Psoas muscle (tissue), 8 donors: Measurements from ENCODE around the gene ASAP3. TPM values are rescaled to one million over a fixed set of nuclear protein-coding genes. Genes with fewer than 3 reads are reported as not detected.
A peak's percentile ranks its signal among the peaks of the same experiment; 100 is the strongest.

Experiments used
- ATAC-seq, 4 donors: fragments of 200-7000 bp; cut with Tn5 transposase; one replicate each; pipeline ENCODE4 v1.9.1; 2020; ENCODE audit warnings: moderate library complexity in 3 of 4, mild to moderate bottlenecking in 2 of 4
- DNase-seq, 2 donors: peaks; one replicate each; pipeline ENCODE4 v3.0.0-alpha.2; 2020
- H3K27ac ChIP-seq: fragments of 200-600 bp; one replicate; pipeline ENCODE4 v1.8.0; 2022
- H3K27me3 ChIP-seq, 3 donors: fragments of 200-600 bp in 1 of 3; one replicate each; pipeline versions ENCODE4 v1.6.1 to v1.8.0; 2013 to 2022; ENCODE audit warnings: low read length in 2 of 3, mild to moderate bottlenecking in 2 of 3, moderate library complexity in 1 of 3; ENCODE audit not compliant: insufficient read depth in 3 of 3
- H3K36me3 ChIP-seq, 2 donors: fragments of 200-600 bp in 1 of 2; one replicate each; pipeline versions ENCODE4 v1.6.1 to v1.8.0; 2013 to 2022; ENCODE audit warnings: low read depth in 1 of 2, mild to moderate bottlenecking in 1 of 2, moderate library complexity in 1 of 2; ENCODE audit not compliant: insufficient read depth in 1 of 2
- H3K4me1 ChIP-seq: fragments of 200-600 bp; one replicate; pipeline ENCODE4 v1.8.0; 2022
- H3K4me3 ChIP-seq: fragments of 200-600 bp; one replicate; pipeline ENCODE4 v1.8.0; 2022; ENCODE audit warnings: mild to moderate bottlenecking
- H3K9me3 ChIP-seq: fragments of 200-600 bp; one replicate; pipeline ENCODE4 v1.8.0; 2022
- WGBS, 3 donors: extraction: QIAGEN DNeasy Blood & Tissue Kit; methylation state at CpG; one replicate each; pipeline versions ENCODE4 v1.1.6 to v1.1.7; 2013; 5-methylcytosine and 5-hydroxymethylcytosine counted together
- intact Hi-C, 2 donors: fragments of 100-400 bp; cut with DNase I; formaldehyde crosslinking; loops; one replicate each; pipeline versions ENCODE4 v1.11.0 to v1.14.2; 2022
- polyA plus RNA-seq, 3 donors: library from polyadenylated mRNA; stranded (reverse); fragments of 200-250 nt; gene quantifications; one replicate each; pipeline ENCODE4 v1.2.3, GENCODE V29; 2013
- total RNA-seq, 4 donors: library from RNA; stranded (reverse); fragmentation: NEBNext Ultra II Directional in 2 of 4; extraction: Animal tissue kit (Norgen Biotek cat#: 25700) in 2 of 4; gene quantifications; one replicate each; pipeline versions ENCODE4 v1.2.1 to v1.2.4, GENCODE V29; 2021 to 2023
- TF ChIP-seq, protein P1 (sequence below): fragments of 200-600 bp; IDR thresholded peaks from one replicate; pipeline ENCODE4 v1.8.0; 2022; ENCODE audit warnings: antibody characterized with exemption
- donor health status: healthy with polysubstance abuse.
- donor health status: DM: no; HTN: no; CAD: no; lungs with moderate emphysema.
- donor health status: Bipolar disorder and iron deficiency.
- donor health status: healthy.
- donor health status: DM: yes; HTN: yes; CAD: no.
- donor health status: DM: no; HTN: no; CAD: no.
- donor health status: DM: no; HTN: no; CAD: no.
- donor health status: DM: yes; HTN: yes; CAD: no.

ASAP3 gene
- total and polyA plus RNA-seq, 7 donors, result 13.3 to 68.0 (median 45.7) TPM

DNA sequence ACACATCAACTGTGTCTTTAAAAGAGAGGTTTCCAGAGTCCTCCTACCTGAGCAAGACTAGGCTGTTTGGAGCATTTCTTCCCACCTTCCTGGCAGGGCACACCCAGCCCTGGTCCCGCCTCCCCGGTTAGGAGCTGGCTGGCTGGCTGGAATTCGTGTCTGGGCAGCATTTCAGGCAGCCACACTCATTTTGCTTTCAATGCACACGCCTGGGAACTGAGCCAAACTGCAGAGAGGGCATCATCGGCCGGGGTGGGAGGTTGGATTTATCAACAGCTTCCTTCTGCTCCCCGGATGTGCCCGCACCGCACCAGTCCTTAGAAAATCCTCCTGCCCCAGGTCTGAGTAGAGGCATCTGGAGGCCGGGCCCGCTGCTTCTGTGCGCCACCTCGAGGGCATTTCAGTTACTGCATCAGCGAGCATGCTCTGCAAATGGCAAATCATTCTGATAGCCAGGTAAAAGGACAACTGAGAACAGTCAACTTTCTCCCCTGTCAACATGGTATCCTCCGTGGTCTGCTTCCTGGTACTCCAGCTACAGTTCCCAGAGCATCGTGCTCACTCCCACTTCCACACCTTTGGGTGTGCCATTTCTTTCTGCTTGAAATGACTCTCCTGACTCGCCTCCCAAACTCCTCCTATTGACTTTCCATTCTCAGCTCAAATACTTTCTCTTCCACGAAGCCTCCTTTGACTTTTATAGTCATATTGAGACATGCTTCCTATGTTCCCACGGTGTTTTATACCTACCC, 80.1 kb downstream of the ASAP3 start:
- peak; percentile 84 to 92 for DNase-seq
- WGBS, 3 donors, result 6 to 9% (median 9%) methylated on average over 19 of the region's 19 CpGs
- Histone ChIP-seq H3K36me3 (peaks cover 4 to 10% of the 10 kb centered on the region in 2 donors), H3K27ac (peak overlapping the region; percentile 75), H3K27me3 (no peaks in the 10 kb centered on the region), H3K4me3 (no peak overlapping the region), H3K9me3 (no peaks in the 10 kb centered on the region), H3K4me1 (peaks cover 54% of the 10 kb centered on the region)
- intact Hi-C loops, result loop anchor here in 1 of 2 donors (2.0 to 10.0 kb wide), 3 partner anchors 37 to 309 kb away; partner anchors contain the start of genes HNRNPR and ZNF436
- ATAC-seq, result peak; percentile 77 to 81 (median 80)
- TF ChIP-seq, protein P1, sequence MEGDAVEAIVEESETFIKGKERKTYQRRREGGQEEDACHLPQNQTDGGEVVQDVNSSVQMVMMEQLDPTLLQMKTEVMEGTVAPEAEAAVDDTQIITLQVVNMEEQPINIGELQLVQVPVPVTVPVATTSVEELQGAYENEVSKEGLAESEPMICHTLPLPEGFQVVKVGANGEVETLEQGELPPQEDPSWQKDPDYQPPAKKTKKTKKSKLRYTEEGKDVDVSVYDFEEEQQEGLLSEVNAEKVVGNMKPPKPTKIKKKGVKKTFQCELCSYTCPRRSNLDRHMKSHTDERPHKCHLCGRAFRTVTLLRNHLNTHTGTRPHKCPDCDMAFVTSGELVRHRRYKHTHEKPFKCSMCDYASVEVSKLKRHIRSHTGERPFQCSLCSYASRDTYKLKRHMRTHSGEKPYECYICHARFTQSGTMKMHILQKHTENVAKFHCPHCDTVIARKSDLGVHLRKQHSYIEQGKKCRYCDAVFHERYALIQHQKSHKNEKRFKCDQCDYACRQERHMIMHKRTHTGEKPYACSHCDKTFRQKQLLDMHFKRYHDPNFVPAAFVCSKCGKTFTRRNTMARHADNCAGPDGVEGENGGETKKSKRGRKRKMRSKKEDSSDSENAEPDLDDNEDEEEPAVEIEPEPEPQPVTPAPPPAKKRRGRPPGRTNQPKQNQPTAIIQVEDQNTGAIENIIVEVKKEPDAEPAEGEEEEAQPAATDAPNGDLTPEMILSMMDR, result peak; percentile 93

DNA sequence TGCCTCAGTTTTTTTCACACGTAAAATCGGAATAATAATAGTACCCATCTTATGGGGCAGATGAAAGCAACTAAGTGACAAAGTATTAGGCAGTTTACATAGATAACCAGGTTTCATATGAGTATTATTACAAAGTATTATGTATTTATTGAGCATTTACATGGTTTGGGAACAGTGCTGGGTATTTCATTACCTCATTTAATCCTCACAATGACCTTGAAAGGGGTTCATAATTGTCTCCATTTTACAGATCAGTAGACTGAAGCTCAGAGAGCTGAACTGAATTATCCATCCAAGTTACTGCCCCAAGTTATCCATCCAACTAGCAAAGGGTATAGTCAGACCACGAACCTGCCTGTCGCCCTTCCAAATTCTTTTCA, 80.6 kb downstream of the ASAP3 start:
- TF ChIP-seq, protein P1, result no peak
- Histone ChIP-seq H3K27ac (peak overlapping the region; percentile 75), H3K4me1 (peaks cover 54% of the 10 kb centered on the region), H3K4me3 (no peak overlapping the region), H3K9me3 (no peaks in the 10 kb centered on the region), H3K36me3 (peaks cover 2 to 4% of the 10 kb centered on the region in 2 donors), H3K27me3 (no peaks in the 10 kb centered on the region)
- intact Hi-C loops, result loop anchor here in 1 of 2 donors (5.0 to 10.0 kb wide), 2 partner anchors 36 to 309 kb away; partner anchors contain the start of gene ZNF436
- DNase-seq (no peak), ATAC-seq (no peak)
- WGBS, 3 donors, result 60 to 76% (median 62%) methylated on average over 4 of the region's 4 CpGs

DNA sequence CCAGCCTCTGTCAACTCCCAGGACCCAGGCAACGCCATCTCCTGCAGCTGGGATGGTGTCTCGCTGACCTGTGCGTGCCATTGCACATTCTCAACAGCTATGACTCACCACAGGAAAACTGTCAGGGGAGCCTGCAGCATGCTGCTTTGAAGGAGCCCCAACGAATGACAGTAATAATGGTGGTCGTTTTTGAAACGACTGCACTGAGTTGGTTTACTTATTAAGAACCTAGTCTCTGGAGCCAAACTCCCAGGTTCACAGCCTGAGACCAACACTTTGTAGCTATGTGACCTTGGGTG, 81.0 kb downstream of the ASAP3 start:
- peaks cover 0 to 2% of the 10 kb centered on the region in 2 donors for H3K36me3 ChIP-seq
- ATAC-seq (peak; percentile 65 to 73 (median 70)), DNase-seq (no peak)
- peaks cover 55% of the 10 kb centered on the region for H3K4me1 ChIP-seq
- WGBS, 3 donors, result 25 to 39% (median 38%) methylated on average over 6 of the region's 6 CpGs
- TF ChIP-seq, protein P1, result no peak
- H3K27me3 ChIP-seq, result no peaks in the 10 kb centered on the region
- H3K27ac ChIP-seq, result peak overlapping the region; percentile 75
- H3K9me3 ChIP-seq, result no peaks in the 10 kb centered on the region
- no peak overlapping the region for H3K4me3 ChIP-seq
- intact Hi-C loops, result loop anchor here in 1 of 2 donors (5.0 to 10.0 kb wide), 2 partner anchors 36 to 308 kb away; partner anchors contain the start of gene ZNF436

DNA sequence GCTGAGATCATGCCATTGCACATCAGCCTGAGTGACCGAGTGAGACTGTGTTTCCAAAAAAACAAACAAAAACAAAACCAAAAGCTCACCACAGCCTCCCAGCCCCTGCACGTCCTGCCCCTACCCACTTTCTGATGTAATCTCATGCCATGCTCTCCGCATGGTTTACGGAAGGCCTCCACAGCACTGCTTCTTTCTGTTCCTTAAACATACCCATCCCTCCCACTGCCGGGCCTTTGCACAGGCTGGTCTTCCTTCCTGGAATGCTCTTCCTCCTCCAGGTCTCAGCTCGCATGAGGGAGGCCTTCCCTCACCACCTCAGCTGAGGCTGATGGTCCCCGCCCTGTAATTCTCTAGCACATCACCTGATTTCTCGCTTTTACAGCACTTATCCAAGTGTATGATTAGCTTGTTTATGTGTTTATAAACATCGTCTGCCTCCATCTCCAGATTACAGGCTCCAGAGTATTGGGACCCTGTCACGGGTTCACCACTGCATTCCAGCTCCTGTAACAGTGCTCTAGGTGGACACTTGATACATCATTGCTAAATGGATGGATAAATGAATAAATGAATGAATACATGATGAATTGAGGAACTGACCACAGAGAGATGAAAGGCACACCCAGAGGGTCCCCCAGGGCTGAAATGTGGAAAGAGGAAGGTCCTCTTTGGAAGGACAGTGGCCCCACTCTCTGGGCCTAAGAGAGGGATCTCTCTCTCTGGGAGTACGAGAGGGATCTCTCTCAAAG, 81.5 kb downstream of the ASAP3 start:
- H3K27ac ChIP-seq, result peak overlapping the region; percentile 75

More for the DNA sequence above, 81.5 kb downstream of the ASAP3 start:
- Histone ChIP-seq H3K36me3 (peaks cover 0 to under 1% of the 10 kb centered on the region in 2 donors), H3K9me3 (no peaks in the 10 kb centered on the region), H3K27me3 (no peaks in the 10 kb centered on the region), H3K4me1 (peaks cover 58% of the 10 kb centered on the region), H3K4me3 (no peak overlapping the region)
- WGBS, 3 donors, result 80 to 82% (median 80%) methylated on average over 11 of the region's 11 CpGs
- intact Hi-C loops, result loop anchor here in 1 of 2 donors (5.0 to 10.0 kb wide), 2 partner anchors 35 to 308 kb away; partner anchors contain the start of gene ZNF436
- DNase-seq (no peak), ATAC-seq (no peak)
- TF ChIP-seq, protein P1, result no peak
